ENCODE results near the gene NAA20. TPM values are rescaled to one million over a fixed set of nuclear protein-coding genes. Genes with fewer than 3 reads are reported as not detected.

NAA20 gene
- total and polyA plus RNA-seq, 2 of the 13 experiments (the other 11 are each of a cell fraction or from before 2014, with no cell fraction given): 81.9 to 82.8 TPM

DNA sequence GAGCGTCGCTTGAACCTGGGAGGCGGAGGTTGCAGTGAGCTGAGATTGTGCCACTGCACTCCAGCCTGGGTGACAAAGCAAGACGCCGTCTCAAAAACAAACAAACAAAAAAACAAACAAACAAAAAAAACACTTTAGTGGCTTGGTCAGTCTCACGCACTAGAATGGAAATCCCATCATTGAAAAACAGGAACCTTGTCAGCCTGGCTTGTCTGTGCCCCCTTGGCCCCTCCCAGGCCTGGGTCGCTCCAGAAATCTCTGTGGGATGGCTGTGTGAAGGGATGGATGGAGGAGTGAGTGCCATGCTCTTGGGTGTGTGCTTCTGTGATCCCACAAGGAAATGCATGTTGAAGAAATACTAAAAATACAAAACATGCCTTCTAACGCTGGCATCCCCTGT lies 20.9 kb upstream of the NAA20 start:
- CTCF ChIA-PET (ENCODE audit: low intra/inter-chr PET ratio, low total read pairs): interaction anchor here (2.0 to 2.2 kb wide), 2 partner anchors 211 to 303 kb away, joined by 12 to 23 read pairs; no protein-coding TSS in a partner anchor
- no peaks in the 10 kb centered on the region for H3K27me3 ChIP-seq (ENCODE audit: control insufficient read depth in 1 of 2, insufficient read depth in 2 of 2, low read length in 2 of 2)
- FAIRE-seq: no peak
- ATAC-seq: no peak
- H3K4me3 ChIP-seq (replicated peaks in 1 of 3; ENCODE audit: insufficient read depth in 1 of 3, low read depth in 2 of 3, low read length in 3 of 3): no peak overlapping the region
- H3K79me2 ChIP-seq (ENCODE audit: insufficient read depth, low read length): no peaks in the 10 kb centered on the region
- no peaks in the 10 kb centered on the region for H4K20me1 ChIP-seq (ENCODE audit: insufficient read depth, low read length)
- intact Hi-C loops (cut with micrococcal nuclease; ENCODE audit: unreplicated experiment) (loop anchor here (5.0 kb wide), 2 partner anchors 79 to 109 kb away; no protein-coding TSS in a partner anchor), in situ Hi-C loops (cut with HindIII; ENCODE audit: extremely low pct_ligation_motif_present, low pct_unique_long_range_greater_than_20kb) (loop anchor here (5.0 kb wide), 1 partner anchor 209 kb away; no protein-coding TSS in a partner anchor)
- WGBS (ENCODE audit: low lambda C conversion rate): 87% methylated on average over 8 of the region's 8 CpGs
- no peaks in the 10 kb centered on the region for H3K36me3 ChIP-seq (replicated peaks in 1 of 2; ENCODE audit: control insufficient read depth in 1 of 2, insufficient read depth in 2 of 2, low read length in 2 of 2)
- no peak overlapping the region for H3K27ac ChIP-seq (ENCODE audit: extremely low read length, insufficient read depth, low read length)
- BruUV-seq (replicated peaks): no TSS peak
- DNase-seq (ENCODE audit: low spot score): no peak
- POLR2A ChIA-PET: no interaction called here
- peaks cover 47% of the 10 kb centered on the region for H3K4me1 ChIP-seq (ENCODE audit: insufficient read depth, low read length)
- no peak overlapping the region for H3K4me2 ChIP-seq (ENCODE audit: low read depth, low read length)
- no peak overlapping the region for H2AFZ ChIP-seq (ENCODE audit: low read length)
- no peak for TF ChIP-seq SMARCC2 (IDR thresholded peaks at IDR 0.05)
- H3K9ac ChIP-seq (ENCODE audit: insufficient read depth, low read depth, low read length): no peak overlapping the region
- H3K9me3 ChIP-seq (ENCODE audit: low read length): no peaks in the 10 kb centered on the region

DNA sequence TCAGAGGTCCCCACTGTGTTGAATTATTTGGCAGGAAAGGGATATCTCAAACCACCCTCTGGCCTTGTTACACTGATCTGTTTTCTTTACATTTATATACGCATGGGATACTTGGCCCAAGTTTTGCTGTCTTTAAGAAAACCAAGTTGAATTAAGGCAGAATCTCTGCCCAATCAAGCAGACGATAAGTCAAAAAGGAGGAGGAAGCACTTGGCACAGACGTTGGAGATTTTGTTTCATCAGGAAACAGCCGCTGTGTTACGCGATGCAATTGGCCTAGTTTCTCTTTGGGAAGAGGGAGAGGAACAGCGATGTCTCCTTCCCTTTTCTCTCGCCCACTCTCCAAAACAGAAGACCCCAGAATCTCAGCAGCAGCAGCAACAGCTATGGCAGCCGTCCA lies 20.2 kb upstream of the NAA20 start:
- H3K4me3 ChIP-seq (replicated peaks in 1 of 3; ENCODE audit: insufficient read depth in 1 of 3, low read depth in 2 of 3, low read length in 3 of 3): no peak overlapping the region
- no peak for DNase-seq (ENCODE audit: low spot score)
- no peaks in the 10 kb centered on the region for H3K9me3 ChIP-seq (ENCODE audit: low read length)
- intact Hi-C loops (cut with micrococcal nuclease; ENCODE audit: unreplicated experiment): loop anchor here (5.0 kb wide), 2 partner anchors 80 to 110 kb away; no protein-coding TSS in a partner anchor
- CTCF ChIA-PET (ENCODE audit: low intra/inter-chr PET ratio, low total read pairs): no interaction called here
- H3K27me3 ChIP-seq (ENCODE audit: control insufficient read depth in 1 of 2, insufficient read depth in 2 of 2, low read length in 2 of 2): no peaks in the 10 kb centered on the region
- no peak overlapping the region for H3K9ac ChIP-seq (ENCODE audit: insufficient read depth, low read depth, low read length)
- peaks cover 54% of the 10 kb centered on the region for H3K4me1 ChIP-seq (ENCODE audit: insufficient read depth, low read length)
- no peaks in the 10 kb centered on the region for H3K79me2 ChIP-seq (ENCODE audit: insufficient read depth, low read length)
- in situ Hi-C loops (cut with HindIII; ENCODE audit: extremely low pct_ligation_motif_present, low pct_unique_long_range_greater_than_20kb): loop anchor here (5.0 kb wide), 1 partner anchor 210 kb away; no protein-coding TSS in a partner anchor
- no peak overlapping the region for H2AFZ ChIP-seq (ENCODE audit: low read length)
- no peak for ATAC-seq
- POLR2A ChIA-PET: no interaction called here
- no peaks in the 10 kb centered on the region for H3K36me3 ChIP-seq (replicated peaks in 1 of 2; ENCODE audit: control insufficient read depth in 1 of 2, insufficient read depth in 2 of 2, low read length in 2 of 2)
- BruUV-seq (replicated peaks): no TSS peak
- 92% methylated on average over 9 of the region's 9 CpGs for WGBS (ENCODE audit: low lambda C conversion rate)
- FAIRE-seq: no peak
- TF ChIP-seq ZNF441 (CRISPR knock-in tag; IDR thresholded peaks at IDR 0.05; ENCODE audit: borderline replicate concordance) (no peak), ZUFSP (CRISPR knock-in tag; IDR thresholded peaks at IDR 0.05; ENCODE audit: borderline replicate concordance) (no peak), KAT7 (CRISPR knock-in tag; IDR thresholded peaks at IDR 0.05; ENCODE audit: borderline replicate concordance) (no peak), ZSCAN30 (CRISPR knock-in tag; IDR thresholded peaks at IDR 0.05) (no peak), SOX13 (IDR thresholded peaks at IDR 0.05) (no peak), SOX13 (CRISPR knock-in tag; conservative IDR thresholded peaks at IDR 0.05 in 1 of 2, IDR thresholded peaks at IDR 0.05 in 1 of 2) (no peak), ZSCAN9 (CRISPR knock-in tag; IDR thresholded peaks at IDR 0.05; ENCODE audit: borderline replicate concordance) (no peak)
- H3K4me2 ChIP-seq (ENCODE audit: low read depth, low read length): no peak overlapping the region
- H4K20me1 ChIP-seq (ENCODE audit: insufficient read depth, low read length): no peaks in the 10 kb centered on the region
- no peak overlapping the region for H3K27ac ChIP-seq (ENCODE audit: extremely low read length, insufficient read depth, low read length)
